ENCODE results near the gene ZNF28.
"Not testable (repeated sequence)": the region's sequence is repeated elsewhere in the genome, so short reads cannot be mapped to it uniquely, and the experiment has no call there.

The ZNF28 gene

GRCh38 chr19:52821204-52821960 lies at the start of gene ZNF28:
ZNF28 (minus strand) TSS chr19:52821633; CDS start chr19:52817958, 3,675 bp downstream.
- peak; percentile 73 for DNase-seq

- not testable (repeated sequence) for DNase-seq
Measured at GRCh38 chr19:52868031-52868430, 46.6 kb upstream of the ZNF28 start.

- peak; percentile 94 for DNase-seq
Measured at GRCh38 chr19:52857378-52858191, 36.2 kb upstream of the ZNF28 start, which contains the start of gene ZNF468. ZNF468 (minus strand) TSS chr19:52857619; CDS start chr19:52854272, 3,347 bp downstream.

GRCh38 chr19:52856540-52857377 lies 35.3 kb upstream of the ZNF28 start:
- peak; percentile 50 for DNase-seq

GRCh38 chr19:52847352-52847751 lies 25.9 kb upstream of the ZNF28 start:
- not testable (repeated sequence) for DNase-seq

GRCh38 chr19:52840825-52841465 lies 19.5 kb upstream of the ZNF28 start:
- not testable (repeated sequence) for DNase-seq

GRCh38 chr19:52834289-52834688 lies 12.9 kb upstream of the ZNF28 start:
- DNase-seq, result not testable (repeated sequence)

GRCh38 chr19:52833541-52833940 lies 12.1 kb upstream of the ZNF28 start:
- not testable (repeated sequence) for DNase-seq

GRCh38 chr19:52829866-52830265 lies 8.4 kb upstream of the ZNF28 start:
- DNase-seq, result not testable (repeated sequence)

- no peak for DNase-seq
Measured at GRCh38 chr19:52825765-52826164, 4.3 kb upstream of the ZNF28 start.

- DNase-seq, result no peak
Measured at GRCh38 chr19:52823676-52824075, 2.2 kb upstream of the ZNF28 start.

GRCh38 chr19:52820472-52821203 lies 795 bp downstream of the ZNF28 start:
- DNase-seq, result peak; percentile 56

- no peak for DNase-seq
Measured at GRCh38 chr19:52809801-52810200, 11.6 kb downstream of the ZNF28 start.

GRCh38 chr19:52799950-52800640 lies 21.3 kb downstream of the ZNF28 start:
- not testable (repeated sequence) for DNase-seq

GRCh38 chr19:52789440-52789839 lies 32.0 kb downstream of the ZNF28 start:
- no peak for DNase-seq

- peak; percentile 92 for DNase-seq
Measured at GRCh38 chr19:52786464-52787354, 34.7 kb downstream of the ZNF28 start, which contains the start of gene ZNF600. ZNF600 (minus strand) TSS chr19:52786791; CDS start chr19:52778888, 7,903 bp downstream.

GRCh38 chr19:52786078-52786463 lies 35.4 kb downstream of the ZNF28 start:
- peak; percentile 52 for DNase-seq

- DNase-seq, result no peak
Measured at GRCh38 chr19:52785506-52785905, 35.9 kb downstream of the ZNF28 start.

- not testable (repeated sequence) for DNase-seq
Measured at GRCh38 chr19:52782864-52783263, 38.6 kb downstream of the ZNF28 start.

- no peak for DNase-seq
Measured at GRCh38 chr19:52778811-52779210, 42.6 kb downstream of the ZNF28 start.

All from islet precursor cell (in vitro differentiated cells).